Measurements from ENCODE around the gene SUMO3. TPM values are rescaled to one million over a fixed set of nuclear protein-coding genes. Genes with fewer than 3 reads are reported as not detected.

SUMO3 gene
- total RNA-seq, 1 donor from 2014 or later = 58.7 TPM

DNA sequence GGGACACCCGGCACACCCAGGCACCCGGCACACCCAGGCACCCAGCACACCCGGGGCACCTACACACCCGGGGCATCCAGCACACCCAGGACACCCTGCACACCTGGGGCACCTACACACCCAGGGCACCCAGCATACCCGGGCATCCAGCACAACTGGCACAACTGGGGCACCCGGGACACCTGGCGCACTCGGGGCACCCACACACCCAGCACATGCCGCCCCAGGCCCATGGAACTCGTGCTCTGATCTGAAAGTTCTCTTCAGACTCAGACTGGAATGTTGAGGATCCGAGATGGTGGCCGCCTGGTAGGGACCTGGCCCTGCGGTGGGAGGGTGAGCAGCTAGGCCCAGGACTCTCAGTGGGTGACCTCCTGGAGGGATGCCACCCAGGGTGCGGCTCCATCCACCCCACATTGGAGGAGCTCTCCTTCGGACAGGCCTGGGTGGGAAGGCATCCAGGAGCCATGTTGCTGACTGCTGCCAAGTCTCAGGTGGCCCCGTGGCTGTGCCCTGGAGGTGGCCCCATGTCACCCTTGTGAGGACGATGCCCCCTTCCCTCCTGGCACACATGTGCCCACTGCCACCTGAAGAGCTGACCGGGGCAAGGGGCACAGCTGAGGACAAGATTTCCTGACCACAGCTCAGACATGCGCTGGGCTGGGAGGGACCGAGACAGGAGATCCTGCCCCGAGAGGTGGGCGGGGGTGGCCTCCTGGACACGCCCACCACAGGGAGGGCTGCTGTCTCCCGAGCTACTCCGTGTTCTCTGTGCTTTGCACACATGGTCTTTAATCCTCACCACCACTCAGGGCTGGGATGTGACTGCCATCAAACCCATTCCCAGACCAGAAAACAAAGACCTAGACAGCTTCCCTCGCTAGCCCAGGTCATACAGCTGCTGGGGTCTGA lies 53.3 kb downstream of the SUMO3 start:
- DNase-seq (ENCODE audit: low read depth) = no peak
- no peak overlapping the region for H3K4me3 ChIP-seq (ENCODE audit: low read depth, low read length)
- TF ChIP-seq, protein P1, sequence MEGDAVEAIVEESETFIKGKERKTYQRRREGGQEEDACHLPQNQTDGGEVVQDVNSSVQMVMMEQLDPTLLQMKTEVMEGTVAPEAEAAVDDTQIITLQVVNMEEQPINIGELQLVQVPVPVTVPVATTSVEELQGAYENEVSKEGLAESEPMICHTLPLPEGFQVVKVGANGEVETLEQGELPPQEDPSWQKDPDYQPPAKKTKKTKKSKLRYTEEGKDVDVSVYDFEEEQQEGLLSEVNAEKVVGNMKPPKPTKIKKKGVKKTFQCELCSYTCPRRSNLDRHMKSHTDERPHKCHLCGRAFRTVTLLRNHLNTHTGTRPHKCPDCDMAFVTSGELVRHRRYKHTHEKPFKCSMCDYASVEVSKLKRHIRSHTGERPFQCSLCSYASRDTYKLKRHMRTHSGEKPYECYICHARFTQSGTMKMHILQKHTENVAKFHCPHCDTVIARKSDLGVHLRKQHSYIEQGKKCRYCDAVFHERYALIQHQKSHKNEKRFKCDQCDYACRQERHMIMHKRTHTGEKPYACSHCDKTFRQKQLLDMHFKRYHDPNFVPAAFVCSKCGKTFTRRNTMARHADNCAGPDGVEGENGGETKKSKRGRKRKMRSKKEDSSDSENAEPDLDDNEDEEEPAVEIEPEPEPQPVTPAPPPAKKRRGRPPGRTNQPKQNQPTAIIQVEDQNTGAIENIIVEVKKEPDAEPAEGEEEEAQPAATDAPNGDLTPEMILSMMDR (conservative IDR thresholded peaks at IDR 0.05; ENCODE audit: low read depth, low read length) = no peak

DNA sequence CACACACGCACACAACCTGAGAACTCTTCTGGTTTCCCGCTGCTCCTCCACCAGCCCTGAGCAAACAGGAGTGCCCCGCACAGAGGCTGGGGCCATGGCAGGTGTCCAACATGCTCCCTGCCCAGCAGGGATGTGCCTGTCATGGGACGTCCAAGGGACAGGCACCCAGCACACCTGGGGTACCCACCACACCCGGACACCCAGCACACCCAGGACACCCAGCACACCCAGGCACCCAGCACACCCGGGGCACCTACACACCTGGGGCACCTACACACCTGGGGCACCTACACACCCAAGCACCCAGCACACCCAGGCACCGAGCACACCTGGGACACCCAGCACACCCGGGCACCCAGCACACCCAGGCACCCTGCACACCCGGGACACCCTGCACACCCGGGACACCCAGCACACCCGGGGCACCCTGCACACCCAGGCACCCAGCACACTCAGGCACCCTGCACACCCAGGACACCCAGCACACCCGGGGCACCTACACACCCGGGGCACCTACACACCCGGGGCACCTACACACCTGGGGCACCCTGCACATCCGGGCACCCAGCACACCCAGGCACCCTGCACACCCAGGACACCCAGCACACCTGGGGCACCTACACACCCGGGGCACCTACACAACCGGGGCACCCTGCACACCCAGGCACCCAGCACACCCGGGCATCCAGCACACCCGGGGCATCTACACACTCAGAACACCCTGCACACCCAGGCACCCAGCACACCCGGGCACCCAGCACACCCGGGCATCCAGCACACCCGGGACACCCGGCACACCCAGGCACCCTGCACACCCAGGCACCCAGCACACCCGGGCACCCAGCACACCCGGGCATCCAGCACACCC lies 54.2 kb downstream of the SUMO3 start:
- no peak overlapping the region for H3K4me3 ChIP-seq (ENCODE audit: low read depth, low read length)
- no peak for DNase-seq (ENCODE audit: low read depth)
- TF ChIP-seq, protein P1 (conservative IDR thresholded peaks at IDR 0.05; ENCODE audit: low read depth, low read length) = no peak

DNA sequence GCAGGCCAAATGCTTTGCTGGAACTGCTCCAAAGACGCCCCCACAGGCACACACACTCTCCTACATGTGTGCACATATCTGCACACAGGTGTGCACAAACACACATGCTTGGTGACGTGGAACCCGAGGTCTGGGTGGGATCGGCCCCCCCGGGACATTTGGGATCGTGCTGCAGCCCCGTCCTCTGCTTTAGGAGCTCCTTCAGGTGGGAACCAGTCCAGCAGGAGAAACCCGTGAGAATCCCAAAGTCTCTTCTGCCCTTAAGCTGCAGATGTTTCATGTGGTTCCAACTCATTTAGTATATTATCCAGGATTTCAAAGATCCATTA lies 54.8 kb downstream of the SUMO3 start:
- TF ChIP-seq, protein P1 (conservative IDR thresholded peaks at IDR 0.05; ENCODE audit: low read depth, low read length) = no peak
- no peak for DNase-seq (ENCODE audit: low read depth)
- no peak overlapping the region for H3K4me3 ChIP-seq (ENCODE audit: low read depth, low read length)

DNA sequence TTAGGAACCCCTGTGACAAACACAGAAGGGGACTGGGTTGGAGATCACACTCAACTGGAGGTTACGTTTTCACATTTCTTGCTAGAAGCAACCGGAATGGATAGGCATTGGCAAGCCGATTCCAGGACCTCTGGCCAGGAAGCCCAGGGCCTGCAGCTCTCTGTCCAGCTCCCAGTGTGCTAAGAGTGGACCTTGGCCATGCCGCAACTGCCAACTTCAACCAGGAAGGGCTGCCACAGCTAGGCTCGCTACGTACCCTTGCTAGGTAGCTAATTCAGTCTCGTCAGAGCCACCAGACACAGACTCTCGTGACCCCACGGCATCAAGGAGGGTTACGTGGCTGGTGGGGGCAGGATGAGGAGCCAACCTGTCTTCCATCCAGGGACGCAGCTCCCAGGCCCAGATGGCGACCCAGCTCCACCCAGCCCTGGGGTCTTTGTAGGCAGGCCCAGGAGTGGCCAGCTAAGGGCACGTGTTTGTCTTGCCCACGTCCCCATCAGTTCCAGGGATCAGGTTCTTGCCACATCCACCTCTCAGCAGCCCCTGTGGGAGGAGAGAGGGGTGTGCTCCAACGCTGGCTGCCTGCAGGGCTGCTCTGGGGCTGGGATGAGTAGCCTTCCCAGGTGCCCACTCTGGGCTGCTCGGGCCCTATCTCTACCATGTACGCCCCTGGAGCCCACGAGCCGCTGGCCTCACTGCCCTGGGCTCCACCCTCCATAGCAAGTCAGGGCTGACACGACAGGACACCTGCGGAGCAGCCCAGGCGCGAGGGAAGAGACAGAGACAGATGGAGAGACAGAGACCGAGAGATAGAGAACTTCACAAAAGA lies 55.4 kb downstream of the SUMO3 start:
- no peak overlapping the region for H3K4me3 ChIP-seq (ENCODE audit: low read depth, low read length)
- no peak for DNase-seq (ENCODE audit: low read depth)
- TF ChIP-seq, protein P1 (conservative IDR thresholded peaks at IDR 0.05; ENCODE audit: low read depth, low read length) = no peak

DNA sequence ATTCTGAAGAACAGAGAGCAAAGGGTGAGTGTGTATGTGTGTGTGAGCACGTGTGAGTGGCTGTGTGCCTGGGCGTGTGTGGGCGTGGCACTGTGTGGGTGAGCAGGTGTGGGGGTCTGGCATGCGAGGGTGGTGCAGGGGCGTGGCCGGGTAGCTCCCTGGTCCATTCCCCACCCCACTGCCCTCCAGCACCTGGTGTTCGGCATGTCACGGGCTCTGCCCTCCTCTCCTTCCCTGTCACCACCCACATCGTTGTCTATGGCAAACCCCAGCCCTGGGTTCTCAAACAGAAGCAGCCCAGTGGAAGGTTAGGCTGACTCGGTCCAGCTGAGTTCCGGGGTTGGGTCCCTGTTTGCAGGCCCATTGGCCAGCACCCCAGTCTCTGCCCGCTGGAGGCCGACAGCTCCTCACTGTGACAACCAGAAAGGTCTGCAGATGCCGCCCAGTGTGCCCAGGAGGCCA lies 56.1 kb downstream of the SUMO3 start:
- no peak overlapping the region for H3K4me3 ChIP-seq (ENCODE audit: low read depth, low read length)
- TF ChIP-seq, protein P1 (conservative IDR thresholded peaks at IDR 0.05; ENCODE audit: low read depth, low read length) = no peak
- DNase-seq (ENCODE audit: low read depth) = no peak

DNA sequence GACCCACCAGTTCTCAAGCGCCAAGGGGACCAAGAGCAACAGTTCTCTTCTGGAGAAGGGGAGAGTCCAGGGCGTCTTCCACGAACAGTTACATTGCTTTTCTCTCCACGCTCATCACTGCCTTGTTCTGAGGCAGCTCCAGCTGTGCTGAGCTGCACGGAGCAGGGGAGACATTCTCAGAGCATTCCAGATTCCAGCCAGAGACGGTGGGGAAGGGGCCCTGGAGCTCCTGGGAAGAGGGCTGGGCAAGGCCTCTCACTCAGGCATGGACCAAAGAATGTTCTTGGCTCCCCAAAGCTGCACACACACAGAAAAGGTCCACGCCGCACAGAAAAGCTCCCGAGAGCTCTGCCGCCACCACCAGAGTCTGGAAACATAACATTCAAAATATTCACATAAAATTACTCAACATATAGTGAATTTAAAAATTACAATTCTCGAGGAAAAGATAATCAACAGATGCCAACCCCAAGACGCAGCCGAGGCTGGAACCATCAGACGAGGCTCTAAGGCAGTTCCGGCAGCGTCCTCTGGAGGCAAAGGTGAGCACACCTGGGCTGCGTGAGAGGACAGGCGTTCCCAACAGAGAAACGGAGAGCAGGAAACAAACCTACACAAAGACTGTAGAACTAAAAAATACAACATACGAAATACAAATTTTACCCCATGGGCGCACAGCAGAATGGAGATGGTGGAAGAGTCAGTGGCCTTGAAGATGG lies 56.7 kb downstream of the SUMO3 start:
- no peak overlapping the region for H3K4me3 ChIP-seq (ENCODE audit: low read depth, low read length)
- TF ChIP-seq, protein P1 (conservative IDR thresholded peaks at IDR 0.05; ENCODE audit: low read depth, low read length) = peak; percentile 51
- DNase-seq (ENCODE audit: low read depth) = no peak
